ENCODE results near the gene ITGB7. TPM values are rescaled to one million over a fixed set of nuclear protein-coding genes. Genes with fewer than 3 reads are reported as not detected.

ITGB7 gene
- total and polyA plus RNA-seq, 10 of the 15 experiments (the other 5 are each of a cell fraction or from before 2014, with no cell fraction given), result 54.5 to 487 (median 252) TPM

GRCh38 chr12:53221203-53222080, 14.4 kb upstream of the ITGB7 start (continued):
- TF ChIP-seq PAX5 (IDR thresholded peaks at IDR 0.05; ENCODE audit: borderline replicate concordance, low read depth, low read length), result 0 out of 2 replicates have a peak, but pooled peaks have one; percentile 12
- TF ChIP-seq NR2C1 (IDR thresholded peaks at IDR 0.05), result no peak
- TF ChIP-seq USF2 (IDR thresholded peaks at IDR 0.05; ENCODE audit: borderline replicate concordance, low read depth, low read length), result no peak
- TF ChIP-seq, protein P1, sequence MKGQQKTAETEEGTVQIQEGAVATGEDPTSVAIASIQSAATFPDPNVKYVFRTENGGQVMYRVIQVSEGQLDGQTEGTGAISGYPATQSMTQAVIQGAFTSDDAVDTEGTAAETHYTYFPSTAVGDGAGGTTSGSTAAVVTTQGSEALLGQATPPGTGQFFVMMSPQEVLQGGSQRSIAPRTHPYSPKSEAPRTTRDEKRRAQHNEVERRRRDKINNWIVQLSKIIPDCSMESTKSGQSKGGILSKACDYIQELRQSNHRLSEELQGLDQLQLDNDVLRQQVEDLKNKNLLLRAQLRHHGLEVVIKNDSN (IDR thresholded peaks at IDR 0.05; ENCODE audit: borderline replicate concordance, extremely low read length, insufficient read depth, low read depth, low read length), result no peak
- 0 out of 2 replicates have a peak, but pooled peaks have one; percentile 32 for TF ChIP-seq CREB1 (IDR thresholded peaks at IDR 0.05; ENCODE audit: low read depth)
- 0 out of 2 replicates have a peak, but pooled peaks have one; percentile 1 for TF ChIP-seq TAF1 (IDR thresholded peaks at IDR 0.05; ENCODE audit: borderline replicate concordance, low read depth, low read length)
- TF ChIP-seq KDM1A (IDR thresholded peaks at IDR 0.05; ENCODE audit: borderline replicate concordance), result no peak
- TF ChIP-seq RB1 (IDR thresholded peaks at IDR 0.05; ENCODE audit: borderline replicate concordance), result no peak; the same call in 1 of the 2 replicates
- no peak for TF ChIP-seq EP300 (IDR thresholded peaks at IDR 0.05; ENCODE audit: borderline replicate concordance in 1 of 2, control insufficient read depth in 1 of 2, low read depth in 2 of 2, low read length in 2 of 2)
- no peak for TF ChIP-seq TCF12 (IDR thresholded peaks at IDR 0.05; ENCODE audit: low read depth, low read length)
- peak; percentile 81 for TF ChIP-seq POLR2A (IDR thresholded peaks at IDR 0.05; ENCODE audit: low read depth, low read length)
- TF ChIP-seq SIX5 (IDR thresholded peaks at IDR 0.05; ENCODE audit: low read depth, low read length, severe bottlenecking), result no peak
- TF ChIP-seq ETV6 (conservative IDR thresholded peaks at IDR 0.05 in 1 of 2, IDR thresholded peaks at IDR 0.05 in 1 of 2; ENCODE audit: borderline replicate concordance in 1 of 2, low read depth in 1 of 2), result no peak
- no peak for TF ChIP-seq CHD1 (IDR thresholded peaks at IDR 0.05; ENCODE audit: low read depth, low read length)
- no peak for TF ChIP-seq TARDBP (IDR thresholded peaks at IDR 0.05; ENCODE audit: borderline replicate concordance)
- TF ChIP-seq ZNF274 (IDR thresholded peaks at IDR 0.05; ENCODE audit: insufficient read depth, insufficient read length), result no peak
- no peak for TF ChIP-seq NFYB (IDR thresholded peaks at IDR 0.05; ENCODE audit: insufficient read depth, low read depth, low read length)

Measured in GM12878 (cell line).